ENCODE results near the gene UBE2E2. TPM values are rescaled to one million over a fixed set of nuclear protein-coding genes. Genes with fewer than 3 reads are reported as not detected.

Gene UBE2E2
- total RNA-seq, 1 experiment from 2014 or later: 38.6 TPM

GRCh38 chr3:23479615-23480328 is 276.6 kb downstream of the UBE2E2 start:
- Histone ChIP-seq H2AFZ (ENCODE audit: low read length) (no peak overlapping the region), H2AK5ac (ENCODE audit: insufficient read length, low read length) (no peak overlapping the region), H3K27me3 (ENCODE audit: insufficient read depth, low read length) (no peaks in the 10 kb centered on the region), H3T11ph (ENCODE audit: low read length) (no peak overlapping the region), H3K4me1 (ENCODE audit: insufficient read depth, low read length) (no peaks in the 10 kb centered on the region; the same call in 1 of the 2 replicates), H2BK20ac (ENCODE audit: low read depth, low read length, poor library complexity, severe bottlenecking) (no peak overlapping the region), H3K9me3 (ENCODE audit: control insufficient read depth, low read depth, low read length) (no peaks in the 10 kb centered on the region), H3K14ac (ENCODE audit: insufficient read depth, low read length) (no peak overlapping the region; the same call in 1 of the 2 replicates), H2BK120ac (ENCODE audit: low read depth, low read length, poor library complexity, severe bottlenecking) (no peak overlapping the region), H2BK15ac (ENCODE audit: low read depth, low read length) (no peak overlapping the region), H3K79me2 (ENCODE audit: insufficient read depth, low read length) (no peaks in the 10 kb centered on the region), H3K4me2 (ENCODE audit: insufficient read depth, insufficient read length, low read length) (no peak overlapping the region), H3K79me1 (ENCODE audit: insufficient read depth, low read depth, low read length, poor library complexity, severe bottlenecking) (no peaks in the 10 kb centered on the region), H3K56ac (ENCODE audit: insufficient read length, low read depth, low read length) (no peak overlapping the region), H4K8ac (replicated peaks; ENCODE audit: insufficient read length, low read depth, low read length) (no peak overlapping the region), H4K91ac (ENCODE audit: insufficient read length, low read depth, low read length) (no peak overlapping the region), H3K18ac (ENCODE audit: insufficient read length, low read depth, low read length) (no peak overlapping the region), H2BK5ac (ENCODE audit: insufficient read length, low read length) (no peak overlapping the region), H4K5ac (ENCODE audit: insufficient read length, low read depth, low read length) (no peak overlapping the region), H3K27ac (ENCODE audit: insufficient read length, low read depth, low read length) (no peak overlapping the region), H3K23ac (ENCODE audit: insufficient read length, low read depth, low read length) (no peak overlapping the region), H4K20me1 (ENCODE audit: control insufficient read depth, insufficient read depth, insufficient read length) (peaks cover 3% of the 10 kb centered on the region), H3K4ac (ENCODE audit: low read depth, low read length) (no peak overlapping the region), H2BK12ac (ENCODE audit: insufficient read length, low read depth, low read length) (no peak overlapping the region), H3K9ac (ENCODE audit: extremely low read depth, insufficient read length, low read length) (no peak overlapping the region), H3K23me2 (ENCODE audit: insufficient read length, low read depth, low read length, poor library complexity, severe bottlenecking) (no peaks in the 10 kb centered on the region)
- no CpG with 5 or more reads among the region's 7 CpGs for WGBS (ENCODE audit: extremely low coverage, insufficient read length, low lambda C conversion rate)
- Mint-ChIP-seq H3K4me3 (no peak overlapping the region), H3K36me3 (ENCODE audit: insufficient read depth in 1 of 3, low read depth in 3 of 3) (peaks cover 4 to 15% (median 8%) of the 10 kb centered on the region in 3 experiments), H3K27ac (no peak overlapping the region), H3K4me1 (peaks cover 34 to 38% of the 10 kb centered on the region in 2 experiments), H3K27me3 (ENCODE audit: low read depth) (no peaks in the 10 kb centered on the region), H3K9me3 (peaks cover 5 to 8% of the 10 kb centered on the region in 2 experiments)
- TF ChIP-seq CTCF (conservative IDR thresholded peaks at IDR 0.05): no peak
- no peak for DNase-seq

All from H9 (cell line).